IMR-90 (cell line): Measurements from ENCODE around the gene ADTRP. TPM values are rescaled to one million over a fixed set of nuclear protein-coding genes. Genes with fewer than 3 reads are reported as not detected.

Experiments
- ATAC-seq: fragments of 200-7000 bp; cut with Tn5 transposase; 2 replicates; pipeline ENCODE4 v1.9.1; 2020; ENCODE audit warnings: low read depth, mild to moderate bottlenecking, moderate library complexity
- BruUV-seq: library from RNA; stranded (reverse); fragments of 400-500 nt; replicated peaks from 2 replicates; lab custom pipeline; 2021; lab: Mats Ljungman, UMichigan
- CTCF ChIA-PET: fragments of 300-600 bp; formaldehyde crosslinking; extraction: SDS; loops from one replicate; lab custom pipeline; 2021; ENCODE audit warnings: antibody characterized with exemption; lab: Yijun Ruan, JAX
- POLR2A ChIA-PET: fragments of 300-600 bp; sonication (Branson Sonifier 250); formaldehyde crosslinking; loops from one replicate; lab custom pipeline; 2022; ENCODE audit warnings: antibody characterized with exemption; ENCODE audit not compliant: unreplicated experiment; lab: Charles Lee
- DNase-seq: peaks from one replicate; pipeline ENCODE4 v3.0.0; 2013
- H2AFZ ChIP-seq: replicated peaks from 2 replicates; pipeline ENCODE3; 2013; ENCODE audit warnings: low read length, mild to moderate bottlenecking; ENCODE audit not compliant: poor library complexity
- H2AK5ac ChIP-seq: 2 replicates; pipeline ENCODE4 v1.6.1; 2013; ENCODE audit warnings: low read depth, low read length, inconsistent platforms
- H2AK9ac ChIP-seq: replicated peaks from 2 replicates; pipeline ENCODE3; 2013; ENCODE audit warnings: mild to moderate bottlenecking, low read depth, low read length, moderate library complexity; ENCODE audit not compliant: poor library complexity
- H2BK120ac ChIP-seq: 2 replicates; pipeline ENCODE4 v1.6.1; 2013; ENCODE audit warnings: low read depth, low read length, inconsistent platforms
- H2BK15ac ChIP-seq: 3 replicates; pipeline ENCODE4 v1.6.1; 2013; ENCODE audit warnings: low read depth, low read length, inconsistent platforms
- H2BK20ac ChIP-seq: 2 replicates; pipeline ENCODE4 v1.6.1; 2013; ENCODE audit warnings: low read depth, mild to moderate bottlenecking, inconsistent platforms, low read length, moderate library complexity
- H2BK5ac ChIP-seq: 2 replicates; pipeline ENCODE4 v1.6.1; 2013; ENCODE audit warnings: mild to moderate bottlenecking, low read depth, low read length, inconsistent platforms; ENCODE audit not compliant: poor library complexity, severe bottlenecking
- H3K14ac ChIP-seq: replicated peaks from 2 replicates; pipeline ENCODE4 v1.6.1; 2013; ENCODE audit warnings: low read depth, low read length, inconsistent platforms
- H3K18ac ChIP-seq: 2 replicates; pipeline ENCODE4 v1.6.1; 2013; ENCODE audit warnings: low read depth, low read length, control low read depth
- H3K23ac ChIP-seq: 2 replicates; pipeline ENCODE4 v1.6.1; 2013; ENCODE audit warnings: low read depth, low read length, inconsistent platforms
- H3K27ac ChIP-seq: 2 replicates; pipeline ENCODE4 v1.5.1; 2013; ENCODE audit warnings: mild to moderate bottlenecking, control low read depth, low read length; ENCODE audit not compliant: insufficient read depth
- H3K27me3 ChIP-seq: 2 replicates; pipeline ENCODE4 v1.6.1; 2013; ENCODE audit warnings: low read length; ENCODE audit not compliant: control insufficient read depth, insufficient read depth
- H3K36me3 ChIP-seq: 2 replicates; pipeline ENCODE4 v1.6.1; 2013; ENCODE audit warnings: low read length, mixed read lengths; ENCODE audit not compliant: control insufficient read depth, insufficient read depth
- H3K4ac ChIP-seq: 2 replicates; pipeline ENCODE4 v1.6.1; 2013; ENCODE audit warnings: low read depth, low read length, inconsistent platforms
- H3K4me1 ChIP-seq: 2 replicates; pipeline ENCODE4 v1.6.1; 2013; ENCODE audit warnings: low read length, mixed read lengths; ENCODE audit not compliant: control insufficient read depth, insufficient read depth
- H3K4me2 ChIP-seq: 2 replicates; pipeline ENCODE4 v1.6.1; 2013; ENCODE audit warnings: low read depth, mild to moderate bottlenecking, control low read depth, low read length, moderate library complexity
- H3K4me3 ChIP-seq: 2 replicates; pipeline ENCODE4 v1.5.1; 2013; ENCODE audit warnings: low read depth, mild to moderate bottlenecking, control low read depth, low read length, moderate library complexity; ENCODE audit not compliant: insufficient read depth
- H3K56ac ChIP-seq: 2 replicates; pipeline ENCODE4 v1.6.1; 2013; ENCODE audit warnings: low read length, inconsistent platforms; ENCODE audit not compliant: insufficient read depth; ENCODE audit errors: extremely low read depth
- H3K79me1 ChIP-seq, 2 experiments: 2 replicates each; pipeline ENCODE4 v1.6.1; 2013; ENCODE audit warnings: low read length in 2 of 2, inconsistent platforms in 1 of 2, low read depth in 1 of 2
- H3K9ac ChIP-seq: 2 replicates; pipeline ENCODE4 v1.6.1; 2013; ENCODE audit warnings: low read depth, low read length, control low read depth
- H3K9me1 ChIP-seq: 2 replicates; pipeline ENCODE4 v1.6.1; 2013; ENCODE audit warnings: low read length, inconsistent platforms; ENCODE audit not compliant: insufficient read depth
- H3K9me3 ChIP-seq: 2 replicates; pipeline ENCODE4 v1.6.1; 2013; ENCODE audit warnings: low read length; ENCODE audit not compliant: control insufficient read depth, insufficient read depth
- H4K20me1 ChIP-seq: 2 replicates; pipeline ENCODE4 v1.6.1; 2013; ENCODE audit warnings: low read length, inconsistent platforms; ENCODE audit not compliant: insufficient read depth
- H4K5ac ChIP-seq: 2 replicates; pipeline ENCODE4 v1.6.1; 2013; ENCODE audit warnings: mild to moderate bottlenecking, low read depth, low read length, control low read depth
- H4K8ac ChIP-seq, 2 experiments: 2 replicates each; pipeline ENCODE4 v1.6.1; 2013; ENCODE audit warnings: low read depth in 2 of 2, low read length in 2 of 2, control low read depth in 1 of 2, inconsistent platforms in 1 of 2
- H4K91ac ChIP-seq: 2 replicates; pipeline ENCODE4 v1.6.1; 2013; ENCODE audit warnings: low read depth, low read length, inconsistent platforms; ENCODE audit not compliant: insufficient read depth
- BHLHE40 ChIP-seq: fragments of 150-350 bp; IDR thresholded peaks from 2 replicates; pipeline ENCODE4 v1.6.1; 2016; ENCODE audit warnings: mild to moderate bottlenecking, low read depth, low read length
- CEBPB ChIP-seq: IDR thresholded peaks from 2 replicates; pipeline ENCODE4 v1.6.1; 2012; ENCODE audit warnings: low read depth, low read length, improper control_type of control experiment
- CTCF ChIP-seq: conservative IDR thresholded peaks from 2 replicates; pipeline ENCODE4 v1.5.1; 2012; ENCODE audit warnings: mild to moderate bottlenecking, low read depth, low read length, improper control_type of control experiment
- ELK1 ChIP-seq: fragments of 150-350 bp; IDR thresholded peaks from 2 replicates; pipeline ENCODE4 v1.6.1; 2016; ENCODE audit warnings: low read depth, mild to moderate bottlenecking, low read length, moderate library complexity, borderline replicate concordance
- FOS ChIP-seq: fragments of 150-350 bp; IDR thresholded peaks from 2 replicates; pipeline ENCODE4 v1.6.1; 2016; ENCODE audit warnings: low read depth, low read length
- MAFK ChIP-seq: IDR thresholded peaks from 2 replicates; pipeline ENCODE4 v1.6.1; 2012; ENCODE audit warnings: low read depth, low read length, improper control_type of control experiment
- MXI1 ChIP-seq: IDR thresholded peaks from 2 replicates; pipeline ENCODE4 v1.6.1; 2012; ENCODE audit warnings: low read depth, mild to moderate bottlenecking, low read length, moderate library complexity, borderline replicate concordance
- NFE2L2 ChIP-seq: fragments of 150-350 bp; IDR thresholded peaks from 2 replicates; pipeline ENCODE4 v1.6.1; 2016; ENCODE audit warnings: low read depth, mild to moderate bottlenecking, low read length
- RAD21 ChIP-seq: IDR thresholded peaks from 2 replicates; pipeline ENCODE4 v1.6.1; 2012; ENCODE audit warnings: low read length, improper control_type of control experiment
- RCOR1 ChIP-seq: IDR thresholded peaks from 2 replicates; pipeline ENCODE4 v1.6.1; 2012; ENCODE audit warnings: mild to moderate bottlenecking, low read length, improper control_type of control experiment; ENCODE audit not compliant: insufficient replicate concordance
- RFX5 ChIP-seq: IDR thresholded peaks from 2 replicates; pipeline ENCODE4 v1.8.0; 2012; ENCODE audit warnings: low read depth, mild to moderate bottlenecking, low read length, moderate library complexity
- SMC3 ChIP-seq: fragments of 150-350 bp; IDR thresholded peaks from 2 replicates; pipeline ENCODE4 v1.6.1; 2016; ENCODE audit warnings: low read depth, mild to moderate bottlenecking, antibody characterized with exemption, low read length, moderate library complexity
- USF2 ChIP-seq: fragments of 150-350 bp; IDR thresholded peaks from 2 replicates; pipeline ENCODE4 v1.6.1; 2017; ENCODE audit warnings: mild to moderate bottlenecking, antibody characterized with exemption, low read length, low read depth
- WGBS, 2 experiments: methylation state at CpG; one replicate each; pipeline versions ENCODE4 v1.1.5 to v1.1.7; 2013; ENCODE audit warnings: missing lambda C conversion rate in 2 of 2; ENCODE audit not compliant: insufficient read length in 1 of 2; ENCODE audit errors: extremely low coverage in 2 of 2; 5-methylcytosine and 5-hydroxymethylcytosine counted together
- dilution Hi-C: fragments of 300-500 bp; cut with HindIII; formaldehyde crosslinking; loops from one replicate; pipeline ENCODE4 v1.14.3; 2018; ENCODE audit warnings: low sequenced_read_pairs; ENCODE audit not compliant: unreplicated experiment
- in situ Hi-C: fragments of 300-500 bp; cut with MboI; formaldehyde crosslinking; loops from 3 replicates; pipeline ENCODE4 v1.14.3; 2019; ENCODE audit warnings: low sequenced_read_pairs, inconsistent platforms, mixed read lengths
- intact Hi-C: fragments of 100-400 bp; cut with micrococcal nuclease; formaldehyde crosslinking; loops from 2 replicates; pipeline ENCODE4 v1.10.0; 2022
- polyA plus RNA-seq, 3 experiments: library from polyadenylated mRNA; depleted of rRNA; stranded (reverse); fragments of >200 nt; gene quantifications; 2 replicates each; pipeline ENCODE4 v1.2.3, GENCODE V29; 2012; ENCODE audit warnings: low replicate concordance in 1 of 3
- total RNA-seq: library from RNA; depleted of rRNA; stranded (reverse); fragments of >200 nt; gene quantifications from 2 replicates; pipeline ENCODE4 v1.2.3, GENCODE V29; 2012

The ADTRP gene
- total and polyA plus RNA-seq, 2 of the 4 experiments (the other 2 are of a cell fraction): 0.50 to 0.72 TPM

- CTCF ChIA-PET: interaction anchor here (1.6 kb wide), 1 partner anchor 117 kb away, joined by 4 read pairs; no protein-coding TSS in a partner anchor
- 84% methylated on average over 5 of the region's 10 CpGs; no CpG with 5 or more reads in 1 of the 2 experiments for WGBS, 2 experiments
- POLR2A ChIA-PET: no interaction called here
- no peaks in the 10 kb centered on the region for H3K36me3 ChIP-seq
- peak overlapping the region; percentile 91; the same call in 1 of the 2 replicates for H3K18ac ChIP-seq
- H3K4me2 ChIP-seq: peak overlapping the region; percentile 18; the same call in 1 of the 2 replicates
- H4K8ac ChIP-seq: peak overlapping the region; percentile 56 to 89
- DNase-seq (peak; percentile 98), ATAC-seq (peak; percentile 58)
- peak overlapping the region; percentile 97 for H2BK120ac ChIP-seq
- H3K4me1 ChIP-seq: peaks cover 30% of the 10 kb centered on the region
- H3K9me1 ChIP-seq: peaks cover 24% of the 10 kb centered on the region
- H3K79me1 ChIP-seq: no peaks in the 10 kb centered on the region; a peak in 1 of 4 replicates
- H2AK9ac ChIP-seq: no peak overlapping the region
- intact Hi-C loops (loop anchor here (1.0 to 5.0 kb wide), 3 partner anchors 75 to 237 kb away; no protein-coding TSS in a partner anchor), dilution Hi-C loops (no loop called here), in situ Hi-C loops (no loop called here)
- peak overlapping the region; percentile 86 for H3K14ac ChIP-seq
- H3K27ac ChIP-seq: peak overlapping the region; percentile 73
- peak overlapping the region; percentile 90 for H4K91ac ChIP-seq
- H4K20me1 ChIP-seq: no peaks in the 10 kb centered on the region
- H3K4ac ChIP-seq: peak overlapping the region; percentile 98
- peak overlapping the region; percentile 95 for H2AK5ac ChIP-seq
- no peaks in the 10 kb centered on the region for H3K9me3 ChIP-seq
- peak overlapping the region; percentile 96 for H2BK15ac ChIP-seq
- no peak overlapping the region for H3K4me3 ChIP-seq
- no peaks in the 10 kb centered on the region for H3K27me3 ChIP-seq
- peak overlapping the region; percentile 35 for H3K56ac ChIP-seq
- peak overlapping the region; percentile 95 for H2BK20ac ChIP-seq
- 0 out of 2 replicates have a peak overlapping the region, but pooled peaks have one; percentile 36 for H3K23ac ChIP-seq
- no TSS peak for BruUV-seq
- no peak overlapping the region for H3K9ac ChIP-seq
- peak overlapping the region; percentile 93 for H2BK5ac ChIP-seq
- H4K5ac ChIP-seq: peak overlapping the region; percentile 70; the same call in 1 of the 2 replicates
- no peak overlapping the region for H2AFZ ChIP-seq
- no peak for TF ChIP-seq CTCF
- no peak for TF ChIP-seq ELK1
- peak; percentile 80 for TF ChIP-seq BHLHE40
- peak; percentile 10; the same call in 1 of the 2 replicates for TF ChIP-seq SMC3
- peak; percentile 94 for TF ChIP-seq FOS
- no peak for TF ChIP-seq MXI1
- peak; percentile 14; the same call in 1 of the 2 replicates for TF ChIP-seq RAD21
- peak; percentile 61; the same call in 1 of the 2 replicates for TF ChIP-seq NFE2L2
- TF ChIP-seq USF2: no peak
- TF ChIP-seq RFX5: no peak
- TF ChIP-seq RCOR1: no peak
- TF ChIP-seq MAFK: peak; percentile 31
- peak; percentile 99 for TF ChIP-seq CEBPB
Observed at GRCh38 chr6:11772109-11772825, 6.3 kb downstream of the ADTRP start.
